Mesenchymal stem cell (in vitro differentiated cells and primary cell): ENCODE results near the gene TENM4.
A peak's percentile ranks its signal among the peaks of the same experiment; 100 is the strongest.

Experiments used
- DNase-seq: peaks from one replicate; pipeline ENCODE4 v3.0.0-alpha.2; 2013
- H2AFZ ChIP-seq: one replicate; pipeline ENCODE4 v1.6.1; 2013; ENCODE audit warnings: low read depth, mild to moderate bottlenecking, control low read depth, inconsistent platforms, low read length, moderate library complexity
- H2AK5ac ChIP-seq: 2 replicates; pipeline ENCODE4 v1.6.1; 2013; ENCODE audit warnings: low read length, moderate library complexity, mild to moderate bottlenecking, inconsistent platforms; ENCODE audit not compliant: severe bottlenecking
- H2BK120ac ChIP-seq: one replicate; pipeline ENCODE4 v1.6.1; 2013; ENCODE audit warnings: low read depth, mild to moderate bottlenecking, inconsistent platforms, low read length, moderate library complexity
- H2BK12ac ChIP-seq, 2 experiments: one replicate each; pipeline ENCODE4 v1.6.1; 2013; ENCODE audit warnings: inconsistent platforms in 2 of 2, low read length in 2 of 2, mild to moderate bottlenecking in 2 of 2, moderate library complexity in 2 of 2, control low read depth in 1 of 2
- H2BK15ac ChIP-seq: one replicate; pipeline ENCODE4 v1.6.1; 2013; ENCODE audit warnings: mild to moderate bottlenecking, low read depth, inconsistent platforms; ENCODE audit not compliant: poor library complexity, severe bottlenecking
- H2BK5ac ChIP-seq: 2 replicates; pipeline ENCODE4 v1.6.1; 2013; ENCODE audit warnings: low read depth, mild to moderate bottlenecking, low read length, control low read depth, inconsistent platforms; ENCODE audit not compliant: poor library complexity, severe bottlenecking
- H3K14ac ChIP-seq, 2 experiments: one replicate each; pipeline ENCODE4 v1.6.1; 2013; ENCODE audit warnings: inconsistent platforms in 2 of 2, low read length in 2 of 2, control low read depth in 1 of 2, mild to moderate bottlenecking in 1 of 2, moderate library complexity in 1 of 2
- H3K18ac ChIP-seq, 2 experiments: one replicate each; pipeline ENCODE4 v1.6.1; 2013; ENCODE audit warnings: inconsistent platforms in 2 of 2, low read length in 2 of 2, control low read depth in 1 of 2, low read depth in 1 of 2, mild to moderate bottlenecking in 1 of 2
- H3K23ac ChIP-seq, 2 experiments: one replicate each; pipeline ENCODE4 v1.6.1; 2013; ENCODE audit warnings: inconsistent platforms in 2 of 2, low read length in 2 of 2, mild to moderate bottlenecking in 2 of 2, moderate library complexity in 2 of 2, control low read depth in 1 of 2
- H3K27ac ChIP-seq: 2 replicates; pipeline ENCODE4 v1.5.1; 2013; ENCODE audit warnings: mild to moderate bottlenecking, moderate library complexity, low read length, control low read depth, inconsistent platforms; ENCODE audit not compliant: poor library complexity, severe bottlenecking
- H3K27me3 ChIP-seq, 2 experiments: 2 replicates each; pipeline versions ENCODE4 v1.6.1 to v1.7.0; 2013; ENCODE audit warnings: low read length in 2 of 2, mild to moderate bottlenecking in 2 of 2, moderate library complexity in 2 of 2, control low read depth in 1 of 2, inconsistent platforms in 1 of 2; ENCODE audit not compliant: control insufficient read depth in 1 of 2, insufficient read depth in 1 of 2
- H3K36me3 ChIP-seq, 2 experiments: 2 replicates each; pipeline versions ENCODE4 v1.6.1 to v1.7.0; 2013; ENCODE audit warnings: low read length in 2 of 2, control low read depth in 1 of 2, inconsistent platforms in 1 of 2, low read depth in 1 of 2, mild to moderate bottlenecking in 1 of 2; ENCODE audit not compliant: insufficient read depth in 2 of 2, control insufficient read depth in 1 of 2
- H3K4ac ChIP-seq, 2 experiments: one replicate each; pipeline ENCODE4 v1.6.1; 2013; ENCODE audit warnings: inconsistent platforms in 2 of 2, low read length in 2 of 2, mild to moderate bottlenecking in 2 of 2, moderate library complexity in 2 of 2, control low read depth in 1 of 2, low read depth in 1 of 2
- H3K4me1 ChIP-seq: 2 replicates; pipeline ENCODE4 v1.6.1; 2013; ENCODE audit warnings: low read depth, low read length, control low read depth; ENCODE audit not compliant: control insufficient read depth, insufficient read depth
- H3K4me2 ChIP-seq: 2 replicates; pipeline ENCODE4 v1.6.1; 2013; ENCODE audit warnings: low read length, mild to moderate bottlenecking, inconsistent platforms; ENCODE audit not compliant: poor library complexity, severe bottlenecking
- H3K4me3 ChIP-seq, 2 experiments: 2 replicates each; pipeline versions ENCODE4 v1.5.1 to v1.7.0; 2013; ENCODE audit warnings: low read length in 2 of 2, mild to moderate bottlenecking in 2 of 2, control low read depth in 1 of 2, low read depth in 1 of 2; ENCODE audit not compliant: insufficient read depth in 1 of 2
- H3K79me1 ChIP-seq: replicated peaks from 2 replicates; pipeline ENCODE4 v1.6.1; 2013; ENCODE audit warnings: mild to moderate bottlenecking, control low read depth, low read length, inconsistent platforms; ENCODE audit not compliant: poor library complexity, severe bottlenecking
- H3K9ac ChIP-seq: 2 replicates; pipeline ENCODE4 v1.7.0; 2013; ENCODE audit warnings: mild to moderate bottlenecking, low read length, moderate library complexity
- H3K9me3 ChIP-seq: 2 replicates; pipeline ENCODE4 v1.7.0; 2013; ENCODE audit warnings: mild to moderate bottlenecking, low read length; ENCODE audit not compliant: control insufficient read depth
- H4K8ac ChIP-seq: one replicate; pipeline ENCODE4 v1.6.1; 2013; ENCODE audit warnings: inconsistent platforms, mild to moderate bottlenecking, low read length, moderate library complexity
- H4K91ac ChIP-seq: one replicate; pipeline ENCODE4 v1.6.1; 2013; ENCODE audit warnings: mild to moderate bottlenecking, low read length, inconsistent platforms
- WGBS: methylation state at CpG from one replicate; pipeline ENCODE4 v1.1.7; 2013; ENCODE audit warnings: mixed read lengths; 5-methylcytosine and 5-hydroxymethylcytosine counted together

The TENM4 gene

DNA sequence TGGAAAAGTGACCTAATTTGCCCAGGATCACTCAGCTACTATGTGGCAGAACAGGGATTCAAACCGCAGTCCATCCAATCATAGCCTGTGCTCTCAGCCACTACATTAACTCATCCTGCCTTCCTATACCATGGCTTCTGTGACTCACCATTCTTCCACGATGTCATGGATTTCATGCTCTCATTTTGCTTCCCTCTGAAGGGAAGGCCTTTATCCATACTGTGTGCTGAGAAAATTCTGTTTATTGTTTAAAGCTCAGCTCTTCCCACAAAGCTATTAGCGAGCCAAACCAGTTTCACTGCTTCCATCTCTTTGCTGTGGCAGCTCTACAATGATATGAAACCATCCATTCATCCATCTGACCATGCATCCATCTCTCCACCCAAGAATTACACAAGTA lies 289.9 kb downstream of the TENM4 start:
- no peak overlapping the region for H3K14ac ChIP-seq
- no peaks in the 10 kb centered on the region for H3K9me3 ChIP-seq
- no peak overlapping the region for H2AFZ ChIP-seq
- no peak overlapping the region for H4K91ac ChIP-seq
- H2BK15ac ChIP-seq: no peak overlapping the region
- H3K18ac ChIP-seq: no peak overlapping the region
- no peak overlapping the region for H4K8ac ChIP-seq
- H2AK5ac ChIP-seq: no peak overlapping the region
- no peaks in the 10 kb centered on the region for H3K4me1 ChIP-seq
- no peak overlapping the region for H3K9ac ChIP-seq
- WGBS: 40% methylated on average over 3 of the region's 3 CpGs
- H3K36me3 ChIP-seq: no peaks in the 10 kb centered on the region
- no peak overlapping the region for H3K4ac ChIP-seq
- peaks cover 0 to 15% of the 10 kb centered on the region in 2 experiments for H3K27me3 ChIP-seq
- H3K4me3 ChIP-seq: no peak overlapping the region
- H2BK5ac ChIP-seq: no peak overlapping the region
- no peak overlapping the region for H3K4me2 ChIP-seq
- H2BK120ac ChIP-seq: no peak overlapping the region
- H3K79me1 ChIP-seq: no peaks in the 10 kb centered on the region
- DNase-seq: peak; percentile 27
- no peak overlapping the region for H2BK12ac ChIP-seq
- H3K27ac ChIP-seq: no peak overlapping the region
- no peak overlapping the region for H3K23ac ChIP-seq

DNA sequence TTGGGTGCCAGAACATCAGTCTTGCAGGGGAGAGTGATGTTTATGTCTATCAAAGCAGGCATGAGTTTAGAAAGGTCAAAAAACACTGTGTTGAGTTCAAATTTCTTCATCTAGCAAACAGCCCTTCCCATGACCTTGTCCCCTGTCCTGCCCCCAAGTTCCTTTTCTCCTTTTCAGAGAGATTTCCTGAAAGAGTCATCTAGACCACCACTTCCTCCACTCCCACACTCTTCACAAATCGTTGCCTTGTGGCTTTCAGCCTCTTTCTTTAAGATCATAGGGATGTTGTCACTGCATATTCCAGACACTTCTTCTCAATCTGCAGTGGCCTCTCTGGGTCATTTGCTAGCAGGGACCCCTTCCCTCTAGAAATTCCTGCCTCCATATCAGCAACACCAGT lies 290.5 kb downstream of the TENM4 start:
- no peak for DNase-seq
- H3K23ac ChIP-seq: no peak overlapping the region
- no peak overlapping the region for H2AFZ ChIP-seq
- H2BK12ac ChIP-seq: no peak overlapping the region
- no peak overlapping the region for H3K18ac ChIP-seq
- no peak overlapping the region for H3K14ac ChIP-seq
- H3K27me3 ChIP-seq: peaks cover 0 to 16% of the 10 kb centered on the region in 2 experiments
- H4K8ac ChIP-seq: no peak overlapping the region
- no peak overlapping the region for H2BK15ac ChIP-seq
- no peak overlapping the region for H3K9ac ChIP-seq
- no peak overlapping the region for H2AK5ac ChIP-seq
- H3K79me1 ChIP-seq: no peaks in the 10 kb centered on the region
- no peaks in the 10 kb centered on the region for H3K9me3 ChIP-seq
- H3K36me3 ChIP-seq: no peaks in the 10 kb centered on the region
- H2BK5ac ChIP-seq: no peak overlapping the region
- 7% methylated on average over 1 of the region's 1 CpG for WGBS
- H3K4me3 ChIP-seq: no peak overlapping the region
- no peak overlapping the region for H3K4me2 ChIP-seq
- H3K27ac ChIP-seq: no peak overlapping the region
- H3K4ac ChIP-seq: no peak overlapping the region
- no peak overlapping the region for H2BK120ac ChIP-seq
- no peak overlapping the region for H4K91ac ChIP-seq
- H3K4me1 ChIP-seq: no peaks in the 10 kb centered on the region

DNA sequence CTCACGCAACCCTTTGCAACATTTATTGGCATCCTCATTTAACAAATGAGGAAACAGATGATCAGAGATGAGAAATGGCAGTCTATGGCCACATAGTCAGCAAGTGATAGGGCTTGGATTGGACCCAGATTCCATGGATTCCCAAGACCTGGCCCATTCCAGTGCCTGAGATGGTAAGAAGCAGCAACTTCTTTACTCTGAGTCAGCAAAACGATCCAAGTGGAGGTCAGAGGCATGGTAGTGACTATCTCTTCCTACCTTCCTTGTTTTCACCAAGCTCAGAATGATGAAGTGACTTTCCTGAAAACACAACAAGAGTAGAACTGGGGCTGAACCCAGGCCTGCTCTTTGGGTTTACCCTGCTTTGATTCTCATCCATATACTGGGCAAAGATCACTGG lies 293.1 kb downstream of the TENM4 start:
- Histone ChIP-seq H3K4me1 (no peaks in the 10 kb centered on the region), H3K14ac (no peak overlapping the region), H3K27ac (no peak overlapping the region), H2AK5ac (no peak overlapping the region), H3K4me3 (no peak overlapping the region), H3K27me3 (peaks cover 0 to 12% of the 10 kb centered on the region in 2 experiments), H3K9me3 (no peaks in the 10 kb centered on the region), H3K4me2 (no peak overlapping the region), H3K18ac (no peak overlapping the region), H3K23ac (no peak overlapping the region), H3K4ac (no peak overlapping the region), H4K91ac (no peak overlapping the region), H3K36me3 (no peaks in the 10 kb centered on the region), H2BK120ac (no peak overlapping the region), H3K9ac (no peak overlapping the region), H2BK5ac (no peak overlapping the region), H4K8ac (no peak overlapping the region), H2AFZ (no peak overlapping the region), H2BK12ac (no peak overlapping the region), H2BK15ac (no peak overlapping the region), H3K79me1 (no peaks in the 10 kb centered on the region)
- 76% methylated on average over 2 of the region's 2 CpGs for WGBS
- DNase-seq: no peak

DNA sequence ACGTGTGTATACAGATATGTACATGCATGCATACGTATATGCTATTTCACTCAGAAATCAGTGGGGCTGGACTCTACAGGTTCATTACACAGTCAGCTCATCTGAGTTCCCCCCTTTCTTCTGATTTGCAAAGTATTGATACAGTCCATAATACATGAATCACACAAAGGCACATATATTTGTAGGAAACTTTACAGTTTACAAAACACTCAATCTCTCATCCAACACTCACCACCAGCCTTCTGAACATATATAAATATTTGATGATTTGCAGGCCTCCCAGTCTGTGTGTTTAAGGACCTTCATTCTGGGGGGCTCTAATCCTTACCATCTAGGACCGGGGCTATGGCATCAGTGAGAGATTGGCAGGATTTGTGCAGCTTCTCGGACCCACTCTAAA lies 293.8 kb downstream of the TENM4 start:
- no peaks in the 10 kb centered on the region for H3K4me1 ChIP-seq
- H3K27me3 ChIP-seq: peaks cover 0 to 12% of the 10 kb centered on the region in 2 experiments
- H3K36me3 ChIP-seq: no peaks in the 10 kb centered on the region
- H3K18ac ChIP-seq: no peak overlapping the region
- H2BK12ac ChIP-seq: no peak overlapping the region
- H3K4me3 ChIP-seq: no peak overlapping the region
- H3K9me3 ChIP-seq: no peaks in the 10 kb centered on the region
- H4K8ac ChIP-seq: no peak overlapping the region
- WGBS: 97% methylated on average over 3 of the region's 4 CpGs
- H2BK5ac ChIP-seq: no peak overlapping the region
- H2AK5ac ChIP-seq: no peak overlapping the region
- no peak overlapping the region for H3K4ac ChIP-seq
- DNase-seq: no peak
- no peak overlapping the region for H2BK15ac ChIP-seq
- H3K79me1 ChIP-seq: no peaks in the 10 kb centered on the region
- no peak overlapping the region for H3K23ac ChIP-seq
- H4K91ac ChIP-seq: no peak overlapping the region
- H3K4me2 ChIP-seq: no peak overlapping the region
- no peak overlapping the region for H2AFZ ChIP-seq
- H3K27ac ChIP-seq: no peak overlapping the region
- no peak overlapping the region for H2BK120ac ChIP-seq
- H3K14ac ChIP-seq: no peak overlapping the region
- no peak overlapping the region for H3K9ac ChIP-seq
